ENCODE results near the gene CCDC7.
"Not testable (repeated sequence)": the region's sequence is repeated elsewhere in the genome, so short reads cannot be mapped to it uniquely, and the experiment has no call there.

The CCDC7 gene

GRCh38 chr10:32598022-32598421 lies 152.1 kb downstream of the CCDC7 start:
- not testable (repeated sequence) for DNase-seq

- no peak for DNase-seq
These were observed 154.4 kb downstream of the CCDC7 start for GRCh38 chr10:32600317-32600716.

- DNase-seq = not testable (repeated sequence)
These were observed 155.6 kb downstream of the CCDC7 start for GRCh38 chr10:32601562-32601961.

- DNase-seq = no peak
These were observed 159.8 kb downstream of the CCDC7 start for GRCh38 chr10:32605787-32606186.

GRCh38 chr10:32610543-32610942 lies 164.6 kb downstream of the CCDC7 start:
- not testable (repeated sequence) for DNase-seq

- no peak for DNase-seq
These were observed 170.5 kb downstream of the CCDC7 start for GRCh38 chr10:32616438-32616837.

- DNase-seq = no peak
These were observed 172.5 kb downstream of the CCDC7 start for GRCh38 chr10:32618482-32618881.

- DNase-seq = no peak
These were observed 176.0 kb downstream of the CCDC7 start for GRCh38 chr10:32621969-32622368.

GRCh38 chr10:32622409-32622808 lies 176.5 kb downstream of the CCDC7 start:
- DNase-seq = no peak

- no peak for DNase-seq
These were observed 181.2 kb downstream of the CCDC7 start for GRCh38 chr10:32627183-32627582.

GRCh38 chr10:32629910-32630309 lies 184.0 kb downstream of the CCDC7 start:
- DNase-seq = no peak

GRCh38 chr10:32646535-32646934 lies 200.6 kb downstream of the CCDC7 start:
- no peak for DNase-seq

GRCh38 chr10:32650246-32650655 lies 204.3 kb downstream of the CCDC7 start:
- DNase-seq = no peak

GRCh38 chr10:32657430-32657829 lies 211.5 kb downstream of the CCDC7 start:
- DNase-seq = not testable (repeated sequence)

- no peak for DNase-seq
These were observed 215.4 kb downstream of the CCDC7 start for GRCh38 chr10:32661346-32661745.

- no peak for DNase-seq
These were observed 235.0 kb downstream of the CCDC7 start for GRCh38 chr10:32680803-32681557.

GRCh38 chr10:32684291-32684690 lies 238.4 kb downstream of the CCDC7 start:
- DNase-seq = no peak

- no peak for DNase-seq
These were observed 241.2 kb downstream of the CCDC7 start for GRCh38 chr10:32687116-32687515.

GRCh38 chr10:32687546-32687945 lies 241.6 kb downstream of the CCDC7 start:
- no peak for DNase-seq

- no peak for DNase-seq
These were observed 246.2 kb downstream of the CCDC7 start for GRCh38 chr10:32692174-32692573.

GRCh38 chr10:32693441-32693979 lies 247.6 kb downstream of the CCDC7 start:
- no peak for DNase-seq

GRCh38 chr10:32699683-32700082 lies 253.7 kb downstream of the CCDC7 start:
- DNase-seq = not testable (repeated sequence)

- DNase-seq = no peak
These were observed 267.6 kb downstream of the CCDC7 start for GRCh38 chr10:32713560-32713959.

GRCh38 chr10:32731527-32731926 lies 285.6 kb downstream of the CCDC7 start:
- DNase-seq = no peak

GRCh38 chr10:32738958-32739357 lies 293.0 kb downstream of the CCDC7 start:
- no peak for DNase-seq
